CD4-positive, alpha-beta T cell treated with Interleukin-12 subunit alpha and Interleukin-12 subunit beta, for 1 hour (primary cell): ENCODE measurements around the gene JUND.

Source experiments
- DNase-seq: peaks from one replicate; pipeline ENCODE4 v3.0.0-alpha.2; 2020

Gene JUND

DNA sequence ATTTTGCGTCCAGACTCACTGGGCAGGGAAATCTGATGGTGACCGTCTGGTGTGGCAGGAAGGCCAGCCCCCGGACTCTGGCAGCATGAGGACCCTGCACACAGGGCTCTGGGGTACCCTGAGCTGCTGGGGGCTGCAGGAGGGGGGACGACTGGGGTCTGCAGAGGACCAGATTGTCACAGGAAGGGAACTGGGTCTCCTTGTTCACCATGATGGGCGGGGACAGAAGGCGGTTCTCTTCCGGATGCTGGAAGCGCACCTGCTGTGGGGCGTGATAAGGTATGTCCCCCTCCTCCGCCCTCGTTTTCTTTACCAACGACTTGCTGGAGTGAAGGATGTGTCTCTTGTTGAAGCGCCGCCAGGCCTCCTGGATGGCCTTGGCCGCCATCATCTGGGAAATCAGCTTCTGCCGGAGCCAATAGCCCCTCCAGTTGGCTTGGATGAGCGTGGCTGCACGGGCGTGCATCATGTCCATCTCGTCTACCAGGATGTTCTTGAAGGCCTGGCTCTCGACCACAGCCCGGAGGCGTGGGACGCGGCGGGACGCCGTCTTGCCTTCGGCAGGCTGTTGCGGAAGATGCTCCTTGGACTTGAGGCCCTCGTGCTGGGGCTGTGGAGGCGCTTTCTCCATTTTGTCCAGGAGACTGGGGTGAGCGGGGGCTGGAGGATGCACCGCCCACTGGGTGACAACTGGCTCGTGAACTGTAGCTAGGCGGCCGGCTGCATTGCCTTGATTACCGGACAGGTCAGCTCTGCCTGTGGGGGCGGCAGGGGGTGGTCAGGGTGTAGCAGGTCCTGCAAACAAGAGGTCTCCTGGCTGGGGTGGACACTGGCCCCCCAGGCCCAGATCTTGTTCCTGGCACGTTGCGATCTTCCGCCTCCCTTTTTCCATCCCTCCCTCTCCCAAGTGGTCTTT is 14.4 kb downstream of the JUND start:
- no peak for DNase-seq

DNA sequence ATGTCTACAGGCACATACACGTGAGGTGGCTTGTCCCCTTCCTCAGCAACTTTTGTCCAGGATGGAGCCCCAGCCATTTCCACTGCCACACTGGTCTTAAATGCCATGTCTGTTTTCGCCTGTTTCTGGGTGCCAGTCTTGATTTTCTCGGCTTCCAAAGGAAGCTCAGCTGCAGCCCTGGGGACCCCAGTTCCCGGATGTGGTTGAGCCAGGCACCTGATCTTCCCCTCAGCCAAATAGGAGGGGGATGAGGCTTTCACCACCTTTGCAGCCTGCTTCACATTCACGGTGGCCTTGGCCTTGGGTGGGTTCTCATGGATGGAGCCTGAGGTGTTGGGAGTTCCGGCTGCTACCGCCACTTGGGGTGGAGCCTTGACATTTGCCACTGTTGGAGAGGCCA is 15.8 kb downstream of the JUND start:
- no peak for DNase-seq

DNA sequence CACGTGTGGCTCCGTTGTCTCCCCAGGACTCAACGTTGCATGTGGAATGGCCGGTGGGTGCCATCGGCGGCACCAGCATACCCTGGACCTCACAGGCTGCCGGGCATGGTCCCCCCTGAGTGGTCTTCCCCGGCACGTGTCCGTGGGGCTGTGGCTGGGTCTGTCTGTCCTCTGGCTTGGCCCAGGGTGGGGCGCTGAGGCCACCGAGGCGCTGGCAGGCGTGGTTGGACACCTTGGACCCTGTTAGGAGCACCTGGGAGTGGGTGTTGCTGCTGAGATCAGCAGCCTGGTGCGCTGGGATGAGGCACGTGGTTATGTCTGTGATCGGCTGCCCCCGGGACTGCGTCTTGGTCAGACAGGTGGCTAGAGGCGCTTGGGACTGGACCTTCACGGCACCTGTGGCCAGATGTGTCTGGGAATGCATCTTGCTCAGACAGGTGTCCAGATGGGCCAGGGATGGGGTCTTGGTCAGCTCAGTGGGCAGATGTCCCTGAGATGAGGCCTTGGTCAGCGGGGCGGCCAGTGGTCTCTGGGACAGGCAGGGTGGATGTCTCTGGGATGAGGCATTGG is 16.4 kb downstream of the JUND start:
- DNase-seq: no peak

DNA sequence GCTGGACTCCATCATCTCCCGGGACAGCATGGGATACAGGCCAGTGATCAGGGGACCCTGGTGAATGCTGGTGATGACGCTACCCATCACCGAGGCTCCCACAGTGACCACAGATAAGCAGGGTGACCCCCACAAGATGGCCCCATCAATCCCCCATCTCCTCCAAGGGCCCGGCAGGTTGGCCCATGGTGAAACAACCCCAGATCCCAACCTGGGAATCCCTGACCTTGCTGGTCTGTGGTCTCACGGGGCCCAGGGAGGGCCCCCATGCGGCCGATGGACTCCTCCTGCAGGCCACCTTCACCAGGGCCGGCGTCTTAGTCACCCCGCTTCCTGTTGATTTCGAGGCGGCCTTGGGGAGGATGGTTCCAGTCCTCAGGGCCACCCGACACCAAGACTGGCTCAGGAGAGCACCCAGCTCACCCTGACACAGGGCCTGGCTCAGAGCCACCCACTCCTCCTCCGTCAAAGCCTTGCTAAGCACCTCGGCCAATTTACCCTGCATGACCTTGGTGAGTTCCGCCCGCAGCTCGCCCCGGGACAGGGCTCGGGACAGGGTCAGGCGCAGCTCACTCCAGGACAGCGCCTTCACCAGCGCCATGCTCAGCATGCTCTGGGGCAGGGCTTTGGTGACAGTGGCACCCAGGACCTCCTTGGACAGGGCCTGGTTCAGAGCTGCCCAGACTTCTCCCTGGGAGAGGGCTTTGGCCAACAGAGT is 17.1 kb downstream of the JUND start:
- no peak for DNase-seq

DNA sequence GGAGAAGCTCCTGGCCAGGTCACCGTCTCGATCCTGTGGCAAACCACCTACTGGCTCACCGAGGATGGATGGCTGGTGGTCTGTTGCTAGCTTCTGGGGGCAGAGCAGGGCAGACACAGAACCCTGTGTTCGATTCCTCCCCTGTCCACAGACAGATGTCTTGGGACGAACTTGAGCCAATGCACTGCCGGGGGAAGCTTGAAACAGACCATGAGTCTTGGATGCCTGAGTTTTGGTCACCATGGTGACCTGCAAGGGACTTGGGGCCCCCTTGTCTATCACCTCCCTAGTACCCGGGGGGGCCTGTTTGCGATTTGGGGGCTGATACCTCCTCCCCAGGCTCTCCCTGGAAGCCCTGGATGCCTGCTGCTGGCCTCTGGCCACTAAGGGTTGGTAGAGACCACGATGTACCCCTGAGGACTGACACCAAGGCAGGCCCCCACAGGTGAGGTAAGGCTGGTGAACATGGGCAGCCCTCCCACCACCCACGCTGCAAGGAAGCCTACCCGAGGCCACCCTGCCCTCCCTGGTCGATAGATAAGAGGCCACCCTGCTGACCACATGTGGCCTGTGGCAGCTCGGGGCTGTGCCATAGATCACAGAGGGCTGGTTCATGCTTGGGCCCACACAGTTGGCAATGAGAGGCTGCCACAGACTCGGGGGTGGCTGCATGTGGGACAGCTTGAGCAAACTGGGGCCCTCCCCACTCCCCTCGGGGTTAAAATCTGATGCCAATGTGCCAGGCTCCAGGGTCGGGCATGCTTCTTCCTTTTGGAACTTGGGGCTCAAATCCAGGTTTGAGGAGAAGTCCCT is 17.9 kb downstream of the JUND start:
- no peak for DNase-seq

DNA sequence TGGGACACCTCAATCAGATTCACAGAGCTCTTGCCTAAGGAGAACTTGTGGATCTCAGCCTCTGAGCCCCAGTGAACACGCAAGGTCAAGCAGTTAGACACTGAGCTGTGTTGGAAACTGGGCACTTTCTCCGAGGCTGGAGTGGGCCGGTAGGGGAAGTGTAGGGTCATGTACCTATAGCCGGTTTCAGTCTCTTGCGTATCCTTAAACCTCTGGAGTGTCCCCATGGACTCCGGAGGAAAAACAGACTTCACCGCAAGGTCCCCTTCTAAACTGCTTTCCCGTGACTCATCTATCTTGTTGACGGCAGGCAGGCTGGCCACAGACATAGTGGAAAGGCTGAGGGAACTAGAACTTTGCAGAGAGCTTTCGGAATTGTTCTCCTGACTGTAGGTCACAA is 18.5 kb downstream of the JUND start:
- DNase-seq: no peak

DNA sequence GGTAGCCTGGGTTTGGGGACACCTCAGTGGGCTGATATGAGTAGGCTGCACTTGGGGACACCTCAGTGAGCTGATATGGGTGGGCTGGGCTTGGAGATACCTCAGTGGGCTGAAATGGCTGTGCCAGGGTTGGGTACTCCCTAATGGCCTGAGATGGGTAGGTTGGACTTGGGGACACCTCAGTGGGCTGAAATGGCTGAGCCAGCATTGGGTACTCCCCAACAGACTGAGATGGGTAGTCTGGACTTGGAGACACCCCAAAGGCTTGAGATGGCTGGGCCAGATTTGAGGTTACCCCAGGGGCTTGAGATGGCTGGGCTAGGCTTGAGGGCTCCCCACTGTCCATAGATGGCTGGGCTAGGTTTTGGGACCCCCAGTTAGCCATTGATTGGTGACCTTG is 19.3 kb downstream of the JUND start:
- no peak for DNase-seq

DNA sequence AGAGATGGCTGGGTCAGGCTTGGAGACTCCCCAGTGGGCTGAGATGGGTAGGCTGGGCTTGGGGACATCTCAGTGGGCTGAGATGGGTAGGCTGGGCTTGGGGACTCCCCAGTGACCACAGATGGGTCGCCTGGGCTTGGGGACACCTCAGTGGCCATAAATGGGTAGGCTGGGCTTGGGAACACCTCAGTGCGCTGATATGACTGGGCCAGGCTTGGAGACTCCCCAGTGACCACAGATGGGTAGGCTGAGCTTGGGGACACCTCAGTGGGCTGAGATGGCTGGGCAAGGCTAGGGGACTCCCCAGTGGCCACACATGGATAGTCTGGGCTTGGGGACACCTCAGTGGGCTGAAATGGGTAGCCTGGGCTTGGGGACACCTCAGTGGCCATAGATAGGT is 19.9 kb downstream of the JUND start:
- DNase-seq: no peak

DNA sequence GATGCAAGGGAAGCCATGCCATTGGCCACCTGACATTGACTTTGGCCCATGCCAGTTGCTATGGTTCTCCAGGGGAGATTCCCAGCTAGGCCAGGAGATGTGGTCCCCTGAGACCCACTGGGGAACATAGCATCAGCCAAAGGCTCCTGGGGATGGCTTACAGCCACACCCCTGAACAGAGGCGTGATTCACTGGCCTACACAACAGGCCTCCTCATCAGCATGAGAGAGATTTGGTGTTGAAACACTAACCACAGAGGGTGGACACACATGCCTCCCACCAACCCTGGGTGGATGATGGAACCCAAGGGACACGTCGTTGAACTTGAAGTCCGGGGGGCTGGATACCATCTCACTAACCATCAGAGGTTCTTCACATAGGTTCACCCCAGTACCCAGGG is 21.5 kb downstream of the JUND start:
- DNase-seq: no peak

DNA sequence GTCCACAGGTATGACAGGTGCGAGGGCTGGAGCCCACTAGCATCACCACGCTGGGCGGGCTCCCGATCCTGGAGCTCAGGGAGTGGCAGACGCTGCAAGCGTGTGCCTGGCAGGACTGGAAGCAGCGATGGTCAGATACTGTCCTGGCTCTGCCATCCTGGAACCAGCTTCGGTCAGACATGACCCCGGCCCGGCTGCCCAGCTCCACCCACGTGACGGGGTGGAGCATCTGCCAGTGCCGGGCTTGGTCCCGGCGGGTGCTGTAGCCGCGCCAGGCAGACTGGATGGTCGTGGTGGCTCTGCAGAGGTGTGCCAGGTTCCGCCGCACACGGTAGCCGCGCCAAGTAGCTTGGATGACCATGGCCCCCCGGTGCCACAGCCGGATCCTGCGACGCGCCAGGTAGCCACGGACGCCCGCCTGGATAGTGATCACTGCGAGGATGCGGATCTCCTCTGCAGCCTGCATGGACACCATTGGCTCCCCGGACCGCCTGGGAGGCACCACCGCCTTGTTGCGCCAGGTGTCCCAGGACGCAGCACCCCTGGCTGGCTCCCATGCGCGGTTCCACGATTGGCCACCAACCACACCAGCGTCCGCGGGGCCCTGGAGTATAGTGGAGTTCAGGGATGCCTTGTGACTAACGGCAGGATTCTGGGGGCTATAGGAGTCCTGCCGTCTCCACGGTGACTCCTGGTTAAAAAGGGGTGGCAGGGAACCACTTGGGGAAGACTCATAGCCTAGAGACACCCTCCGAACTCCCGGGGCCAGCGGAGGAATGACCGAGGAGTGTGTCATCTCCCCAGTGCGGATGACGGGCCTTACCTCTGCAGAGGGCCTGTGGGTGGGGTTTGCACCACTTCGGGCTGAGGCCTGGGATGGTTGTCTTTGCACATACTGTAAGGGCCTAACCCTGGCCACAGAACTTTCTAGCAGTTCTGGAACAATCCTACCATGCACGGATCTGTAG is 23.6 kb downstream of the JUND start:
- no peak for DNase-seq

DNA sequence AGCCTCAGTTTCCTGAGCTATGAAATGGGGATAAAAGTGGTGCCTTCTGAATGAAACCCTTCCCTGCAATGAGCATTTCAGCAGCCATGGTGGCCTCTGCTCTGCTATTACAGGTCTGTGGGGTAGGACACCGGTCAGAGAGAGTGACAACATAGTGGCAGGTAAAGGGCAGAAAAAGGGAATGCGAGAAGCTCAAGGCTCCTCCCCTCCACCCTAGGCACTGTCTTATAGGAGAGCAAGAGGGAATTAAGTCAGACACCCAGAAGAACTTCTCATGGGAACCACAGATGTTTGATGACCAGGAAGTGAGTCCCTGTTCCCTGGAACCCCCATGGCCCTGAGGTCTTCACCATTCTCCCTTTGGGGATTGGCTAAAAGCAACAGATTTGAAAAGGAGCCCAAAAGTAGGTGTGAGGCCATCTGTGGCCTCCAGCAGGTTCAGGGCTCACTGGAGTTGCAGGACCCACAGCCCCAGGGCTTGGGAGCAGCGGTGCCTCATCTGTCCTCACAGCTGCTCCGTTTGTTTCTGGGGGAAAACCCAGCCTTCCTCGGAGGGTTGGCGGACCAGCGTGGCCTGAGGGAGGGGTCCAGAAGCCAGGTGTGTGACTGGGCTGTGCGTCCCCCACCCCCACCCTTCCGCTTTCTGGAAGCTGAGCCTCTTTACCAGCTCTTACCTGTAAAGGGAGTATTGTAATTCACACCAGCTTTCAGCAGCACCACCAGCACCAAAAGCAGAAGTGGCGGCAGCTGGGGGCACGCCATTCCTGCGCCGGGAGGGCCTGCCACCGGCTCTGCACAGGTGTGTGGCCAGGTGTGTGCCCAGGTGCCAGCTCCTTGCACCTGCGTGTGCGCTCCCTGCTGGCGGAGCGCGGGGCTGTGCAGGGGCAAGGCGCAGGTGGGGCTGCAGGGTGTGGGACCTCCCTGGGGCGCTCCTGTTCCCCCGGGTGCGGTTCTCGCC is 26.6 kb downstream of the JUND start:
- DNase-seq: no peak

DNA sequence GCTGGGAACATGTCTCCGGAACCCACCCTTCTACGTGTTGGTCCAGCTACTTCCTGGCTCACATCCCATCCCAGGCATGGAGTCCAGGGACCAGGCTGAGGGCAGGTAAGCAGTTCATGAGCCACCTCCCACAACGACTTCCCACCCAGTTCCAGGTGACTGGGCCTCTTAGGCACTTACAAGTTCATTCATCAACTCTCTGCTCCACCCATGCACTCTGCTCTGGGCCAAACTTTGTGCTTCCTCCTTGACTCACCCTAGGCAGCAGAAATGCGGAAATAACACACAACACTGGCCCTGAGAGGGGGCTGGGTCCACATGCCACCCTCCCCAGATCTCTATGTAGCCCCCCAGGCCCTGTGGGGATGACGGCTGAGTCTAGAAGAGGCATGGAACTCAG is 27.7 kb downstream of the JUND start:
- DNase-seq: no peak

DNA sequence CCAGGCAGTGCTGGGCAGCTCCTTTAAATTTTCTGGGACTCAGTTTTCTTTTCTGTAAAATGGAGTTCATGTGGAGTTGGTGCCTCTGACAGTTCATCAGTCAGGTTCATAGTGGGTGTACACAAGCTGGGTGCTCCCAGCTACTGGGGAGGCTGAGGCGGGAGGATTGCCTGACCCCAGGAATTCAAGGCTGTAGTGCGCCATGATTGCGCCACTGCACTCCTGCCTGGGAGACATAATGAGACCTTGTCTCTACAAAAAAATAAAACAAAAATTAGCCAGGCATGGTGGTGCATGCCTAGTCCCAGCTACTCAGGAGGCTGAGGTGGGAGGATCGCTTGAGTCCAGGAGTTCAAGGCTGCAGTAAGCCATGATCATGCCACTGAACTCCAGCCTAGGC is 28.3 kb downstream of the JUND start:
- DNase-seq: no peak

DNA sequence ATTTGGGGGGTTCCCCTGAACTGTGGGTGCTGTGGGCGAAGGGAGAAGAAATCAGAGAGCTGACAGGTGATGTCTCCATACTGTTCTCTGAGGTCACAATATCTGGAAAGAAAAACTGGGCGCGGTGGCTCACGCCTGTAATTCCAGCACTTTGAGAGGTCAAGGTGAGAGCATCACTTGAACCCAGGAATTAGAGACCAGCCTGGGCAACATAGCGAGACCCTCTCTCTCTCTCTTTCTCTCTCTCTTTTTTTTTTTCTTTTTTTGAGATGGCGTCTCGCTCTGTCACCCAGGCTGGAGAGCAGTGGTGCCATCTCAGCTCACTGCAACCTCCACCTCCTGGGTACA is 29.1 kb downstream of the JUND start:
- no peak for DNase-seq

DNA sequence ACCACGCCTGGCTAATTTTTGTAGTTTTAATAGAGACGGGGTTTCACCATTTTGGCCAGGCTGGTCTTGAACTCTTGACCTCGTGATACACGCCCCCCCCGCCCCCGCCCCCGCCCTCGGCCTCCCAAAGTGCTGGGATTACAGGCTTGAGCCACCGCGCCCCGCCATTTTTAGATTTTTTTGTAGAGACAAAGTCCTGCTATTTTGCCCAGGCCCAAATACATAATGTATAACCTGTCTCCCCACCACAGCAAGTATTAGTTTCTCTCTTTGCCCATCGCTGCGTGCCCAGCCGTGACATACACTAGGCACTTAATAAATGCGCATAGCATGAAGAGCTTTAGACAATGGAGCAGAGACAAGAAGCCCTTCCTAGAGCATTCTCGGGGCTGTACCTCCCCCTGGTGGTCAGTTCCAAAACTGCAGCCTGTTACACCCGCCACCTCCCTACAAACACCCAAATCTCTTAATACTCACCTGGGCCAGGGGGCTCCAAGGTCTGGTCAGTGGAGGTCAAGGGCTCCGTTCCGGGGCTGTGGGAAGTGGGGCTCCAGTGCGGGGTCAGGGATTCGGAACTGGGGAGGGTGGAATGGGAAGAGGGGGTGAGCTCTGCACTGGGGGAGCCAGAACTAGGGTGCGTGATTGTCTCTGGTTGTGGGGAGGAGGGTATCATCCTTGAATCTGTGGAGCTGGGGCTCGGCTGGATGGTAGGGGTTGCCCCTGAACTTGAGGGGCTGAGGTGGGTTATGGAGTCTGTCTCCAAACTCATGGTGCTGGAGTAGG is 29.6 kb downstream of the JUND start:
- DNase-seq: peak; percentile 85

DNA sequence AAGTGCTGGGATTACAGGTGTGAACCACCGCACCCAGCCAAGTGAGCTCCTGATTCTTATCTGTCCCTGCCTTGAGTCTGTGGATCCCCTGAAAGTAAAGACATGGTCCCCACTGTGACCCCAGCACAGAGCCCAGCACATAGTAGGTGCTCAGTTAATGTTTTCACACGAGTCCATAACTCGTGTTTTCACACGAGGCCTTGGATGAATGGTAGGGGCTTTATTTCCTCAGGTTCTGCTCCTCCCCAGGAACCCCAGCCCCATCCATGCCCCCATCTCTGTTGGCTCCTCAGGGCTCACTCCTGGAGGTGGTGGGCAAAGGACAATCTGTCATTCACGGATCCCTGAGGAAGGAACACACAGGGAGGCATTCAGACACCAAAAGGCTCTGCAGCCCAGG is 31.6 kb downstream of the JUND start:
- DNase-seq: no peak

DNA sequence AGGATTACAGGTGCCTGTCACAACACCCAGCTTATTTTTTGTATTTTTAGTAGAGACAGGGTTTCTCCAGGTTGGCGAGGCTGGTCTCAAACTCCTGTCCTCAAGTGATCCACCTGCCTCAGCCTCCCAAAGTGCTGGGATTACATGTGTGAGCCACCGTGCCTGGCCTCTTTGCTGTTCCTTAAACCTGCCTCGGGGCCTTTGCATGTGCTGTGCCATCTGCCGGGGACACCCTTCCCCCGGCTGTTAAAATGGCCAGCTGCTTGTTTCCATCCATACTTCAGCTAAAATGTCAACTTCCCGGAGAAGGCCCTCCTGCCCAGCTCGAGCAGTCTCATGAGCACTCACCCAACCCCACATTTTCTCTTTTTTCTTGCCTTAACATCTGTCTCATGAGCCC is 36.1 kb downstream of the JUND start:
- no peak for DNase-seq

DNA sequence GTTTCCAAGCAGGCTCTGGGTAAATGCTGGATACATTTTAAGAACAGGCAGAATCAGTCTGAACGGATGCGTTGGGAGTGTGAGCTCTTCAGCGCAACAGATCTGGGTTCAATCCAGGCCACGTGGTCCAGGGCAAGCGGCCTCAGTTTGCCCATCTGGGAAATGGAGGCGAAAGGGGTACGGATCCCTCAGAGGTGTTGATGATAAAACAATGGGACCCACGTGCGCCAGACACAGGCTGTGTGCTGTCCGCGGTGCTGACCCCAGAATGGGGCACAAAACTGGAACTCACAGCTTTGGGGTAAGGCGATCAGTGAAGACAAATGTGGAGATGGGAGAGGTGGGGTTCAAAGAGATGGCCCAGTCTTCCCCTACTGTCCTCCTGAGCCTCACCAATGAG is 42.1 kb downstream of the JUND start:
- no peak for DNase-seq

DNA sequence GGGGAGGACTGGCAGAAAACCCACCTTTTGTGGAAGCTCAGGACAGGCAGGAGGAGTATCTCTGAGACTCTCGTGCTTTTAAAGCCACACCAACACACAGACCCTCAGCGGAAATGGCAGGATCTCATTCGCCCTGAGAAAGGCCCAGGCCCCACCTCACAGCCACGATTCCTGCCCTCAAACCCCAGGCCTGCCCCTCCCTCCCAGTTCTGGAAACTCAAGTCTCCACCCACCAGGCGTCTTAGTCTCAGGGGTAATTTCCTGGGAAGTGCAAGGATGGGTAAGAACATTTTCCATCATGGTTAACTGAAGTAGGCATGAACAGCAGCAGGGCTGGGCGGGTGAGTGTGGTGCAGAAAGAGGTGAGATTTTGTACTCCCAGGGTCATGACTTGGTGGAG is 47.2 kb downstream of the JUND start:
- no peak for DNase-seq

DNA sequence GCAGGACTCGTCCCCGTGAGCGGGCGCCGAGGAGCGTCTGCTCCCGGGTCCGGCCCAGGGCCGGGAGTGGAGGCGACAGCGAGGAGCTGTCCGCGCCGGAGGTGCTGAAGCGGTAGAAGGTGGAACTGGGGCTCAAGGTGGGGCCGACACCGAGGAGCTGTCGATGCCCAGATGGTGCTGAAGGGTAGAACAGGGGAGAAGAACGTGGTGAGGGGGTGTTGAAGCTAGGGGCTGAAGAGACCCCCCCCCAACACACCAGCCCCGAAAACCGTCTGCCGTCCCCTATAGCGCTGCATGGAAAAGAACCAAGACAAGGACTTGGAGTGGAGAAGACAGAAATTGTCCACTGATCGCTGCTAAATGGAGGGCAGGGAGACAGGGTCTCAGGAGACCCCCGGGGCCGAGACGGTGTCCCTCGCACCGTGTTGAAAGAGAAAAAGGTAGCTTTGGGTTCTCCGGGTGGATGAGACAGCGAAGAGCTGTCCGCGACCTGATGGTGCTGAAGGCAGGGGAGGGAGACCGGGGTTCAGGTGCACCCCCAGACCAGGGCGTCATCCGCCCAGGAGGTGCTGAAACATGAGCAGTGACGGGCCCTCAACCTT is 48.1 kb downstream of the JUND start:
- peak; percentile 43 for DNase-seq
